ENCODE data around the gene RAP2A.

GRCh38 chr13:97401421-97401820 lies 32.5 kb upstream of the RAP2A start:
- TF ChIP-seq POLR2A (IDR thresholded peaks at IDR 0.05) (no peak), CTCF (IDR thresholded peaks at IDR 0.05) (no peak)

Data from body of pancreas (tissue), 4 donors.